Measurements from ENCODE around the gene MANBA.

The MANBA gene

GRCh38 chr4:102787096-102787881 lies 26.5 kb upstream of the MANBA start:
- no peak for TF ChIP-seq CREB1 (IDR thresholded peaks at IDR 0.05; ENCODE audit: low read depth)
- TF ChIP-seq, protein P1, sequence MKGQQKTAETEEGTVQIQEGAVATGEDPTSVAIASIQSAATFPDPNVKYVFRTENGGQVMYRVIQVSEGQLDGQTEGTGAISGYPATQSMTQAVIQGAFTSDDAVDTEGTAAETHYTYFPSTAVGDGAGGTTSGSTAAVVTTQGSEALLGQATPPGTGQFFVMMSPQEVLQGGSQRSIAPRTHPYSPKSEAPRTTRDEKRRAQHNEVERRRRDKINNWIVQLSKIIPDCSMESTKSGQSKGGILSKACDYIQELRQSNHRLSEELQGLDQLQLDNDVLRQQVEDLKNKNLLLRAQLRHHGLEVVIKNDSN (IDR thresholded peaks at IDR 0.05), result no peak
- no peak for TF ChIP-seq NFIC (IDR thresholded peaks at IDR 0.05)
- no peak for TF ChIP-seq CEBPB (IDR thresholded peaks at IDR 0.05)
- TF ChIP-seq, protein P2, sequence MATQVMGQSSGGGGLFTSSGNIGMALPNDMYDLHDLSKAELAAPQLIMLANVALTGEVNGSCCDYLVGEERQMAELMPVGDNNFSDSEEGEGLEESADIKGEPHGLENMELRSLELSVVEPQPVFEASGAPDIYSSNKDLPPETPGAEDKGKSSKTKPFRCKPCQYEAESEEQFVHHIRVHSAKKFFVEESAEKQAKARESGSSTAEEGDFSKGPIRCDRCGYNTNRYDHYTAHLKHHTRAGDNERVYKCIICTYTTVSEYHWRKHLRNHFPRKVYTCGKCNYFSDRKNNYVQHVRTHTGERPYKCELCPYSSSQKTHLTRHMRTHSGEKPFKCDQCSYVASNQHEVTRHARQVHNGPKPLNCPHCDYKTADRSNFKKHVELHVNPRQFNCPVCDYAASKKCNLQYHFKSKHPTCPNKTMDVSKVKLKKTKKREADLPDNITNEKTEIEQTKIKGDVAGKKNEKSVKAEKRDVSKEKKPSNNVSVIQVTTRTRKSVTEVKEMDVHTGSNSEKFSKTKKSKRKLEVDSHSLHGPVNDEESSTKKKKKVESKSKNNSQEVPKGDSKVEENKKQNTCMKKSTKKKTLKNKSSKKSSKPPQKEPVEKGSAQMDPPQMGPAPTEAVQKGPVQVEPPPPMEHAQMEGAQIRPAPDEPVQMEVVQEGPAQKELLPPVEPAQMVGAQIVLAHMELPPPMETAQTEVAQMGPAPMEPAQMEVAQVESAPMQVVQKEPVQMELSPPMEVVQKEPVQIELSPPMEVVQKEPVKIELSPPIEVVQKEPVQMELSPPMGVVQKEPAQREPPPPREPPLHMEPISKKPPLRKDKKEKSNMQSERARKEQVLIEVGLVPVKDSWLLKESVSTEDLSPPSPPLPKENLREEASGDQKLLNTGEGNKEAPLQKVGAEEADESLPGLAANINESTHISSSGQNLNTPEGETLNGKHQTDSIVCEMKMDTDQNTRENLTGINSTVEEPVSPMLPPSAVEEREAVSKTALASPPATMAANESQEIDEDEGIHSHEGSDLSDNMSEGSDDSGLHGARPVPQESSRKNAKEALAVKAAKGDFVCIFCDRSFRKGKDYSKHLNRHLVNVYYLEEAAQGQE (IDR thresholded peaks at IDR 0.05; ENCODE audit: low read depth), result no peak
- TF ChIP-seq FOXM1 (IDR thresholded peaks at IDR 0.05; ENCODE audit: borderline replicate concordance, low read depth), result no peak
- no peak for TF ChIP-seq TAF1 (IDR thresholded peaks at IDR 0.05; ENCODE audit: low read depth)
- no peak for TF ChIP-seq TCF12 (IDR thresholded peaks at IDR 0.05; ENCODE audit: low read depth)
- TF ChIP-seq YY1 (IDR thresholded peaks at IDR 0.05; ENCODE audit: low read depth), result no peak
- TF ChIP-seq MAX (IDR thresholded peaks at IDR 0.05), result no peak
- TF ChIP-seq EGR1 (IDR thresholded peaks at IDR 0.05), result no peak
- no peak for TF ChIP-seq TEAD4 (IDR thresholded peaks at IDR 0.05)
- no peak for TF ChIP-seq ZBTB7A (IDR thresholded peaks at IDR 0.05; ENCODE audit: low read depth)
- TF ChIP-seq EP300 (IDR thresholded peaks at IDR 0.05; ENCODE audit: borderline replicate concordance), result no peak
- TF ChIP-seq RAD21 (IDR thresholded peaks at IDR 0.05; ENCODE audit: low read depth), result no peak

GRCh38 chr4:102786279-102786678 lies 25.5 kb upstream of the MANBA start:
- TF ChIP-seq MAX (IDR thresholded peaks at IDR 0.05) (no peak), EGR1 (IDR thresholded peaks at IDR 0.05) (no peak), CREB1 (IDR thresholded peaks at IDR 0.05; ENCODE audit: low read depth) (no peak), YY1 (IDR thresholded peaks at IDR 0.05; ENCODE audit: low read depth) (no peak), CEBPB (IDR thresholded peaks at IDR 0.05) (no peak), ZBTB7A (IDR thresholded peaks at IDR 0.05; ENCODE audit: low read depth) (no peak), TCF12 (IDR thresholded peaks at IDR 0.05; ENCODE audit: low read depth) (no peak), NFIC (IDR thresholded peaks at IDR 0.05) (no peak), TAF1 (IDR thresholded peaks at IDR 0.05; ENCODE audit: low read depth) (no peak)
- TF ChIP-seq, protein P2 (IDR thresholded peaks at IDR 0.05; ENCODE audit: low read depth), result no peak

GRCh38 chr4:102783006-102783405 lies 22.2 kb upstream of the MANBA start:
- TF ChIP-seq FOXM1 (IDR thresholded peaks at IDR 0.05; ENCODE audit: borderline replicate concordance, low read depth), result no peak
- TF ChIP-seq, protein P1 (IDR thresholded peaks at IDR 0.05), result no peak
- TF ChIP-seq TEAD4 (IDR thresholded peaks at IDR 0.05), result no peak
- no peak for TF ChIP-seq RAD21 (IDR thresholded peaks at IDR 0.05; ENCODE audit: low read depth)
- TF ChIP-seq EGR1 (IDR thresholded peaks at IDR 0.05), result no peak
- no peak for TF ChIP-seq NFIC (IDR thresholded peaks at IDR 0.05)
- TF ChIP-seq MAX (IDR thresholded peaks at IDR 0.05), result no peak
- TF ChIP-seq CREB1 (IDR thresholded peaks at IDR 0.05; ENCODE audit: low read depth), result no peak
- TF ChIP-seq YY1 (IDR thresholded peaks at IDR 0.05; ENCODE audit: low read depth), result no peak
- no peak for TF ChIP-seq TCF12 (IDR thresholded peaks at IDR 0.05; ENCODE audit: low read depth)
- TF ChIP-seq TAF1 (IDR thresholded peaks at IDR 0.05; ENCODE audit: low read depth), result no peak
- no peak for TF ChIP-seq ZBTB7A (IDR thresholded peaks at IDR 0.05; ENCODE audit: low read depth)
- no peak for TF ChIP-seq EP300 (IDR thresholded peaks at IDR 0.05; ENCODE audit: borderline replicate concordance)
- TF ChIP-seq, protein P2 (IDR thresholded peaks at IDR 0.05; ENCODE audit: low read depth), result no peak
- no peak for TF ChIP-seq CEBPB (IDR thresholded peaks at IDR 0.05)

GRCh38 chr4:102781570-102781969 lies 20.8 kb upstream of the MANBA start:
- TF ChIP-seq TCF12 (IDR thresholded peaks at IDR 0.05; ENCODE audit: low read depth) (no peak), TEAD4 (IDR thresholded peaks at IDR 0.05) (no peak), ZBTB7A (IDR thresholded peaks at IDR 0.05; ENCODE audit: low read depth) (no peak), RAD21 (IDR thresholded peaks at IDR 0.05; ENCODE audit: low read depth) (no peak), CREB1 (IDR thresholded peaks at IDR 0.05; ENCODE audit: low read depth) (no peak), FOXM1 (IDR thresholded peaks at IDR 0.05; ENCODE audit: borderline replicate concordance, low read depth) (no peak)
- TF ChIP-seq, protein P1 (IDR thresholded peaks at IDR 0.05), result no peak
- TF ChIP-seq, protein P2 (IDR thresholded peaks at IDR 0.05; ENCODE audit: low read depth), result no peak
